ENCODE measurements around the gene ZFHX3. TPM values are rescaled to one million over a fixed set of nuclear protein-coding genes. Genes with fewer than 3 reads are reported as not detected.

ZFHX3 gene
- total RNA-seq, 1 experiment from 2014 or later, result 13.6 TPM

DNA sequence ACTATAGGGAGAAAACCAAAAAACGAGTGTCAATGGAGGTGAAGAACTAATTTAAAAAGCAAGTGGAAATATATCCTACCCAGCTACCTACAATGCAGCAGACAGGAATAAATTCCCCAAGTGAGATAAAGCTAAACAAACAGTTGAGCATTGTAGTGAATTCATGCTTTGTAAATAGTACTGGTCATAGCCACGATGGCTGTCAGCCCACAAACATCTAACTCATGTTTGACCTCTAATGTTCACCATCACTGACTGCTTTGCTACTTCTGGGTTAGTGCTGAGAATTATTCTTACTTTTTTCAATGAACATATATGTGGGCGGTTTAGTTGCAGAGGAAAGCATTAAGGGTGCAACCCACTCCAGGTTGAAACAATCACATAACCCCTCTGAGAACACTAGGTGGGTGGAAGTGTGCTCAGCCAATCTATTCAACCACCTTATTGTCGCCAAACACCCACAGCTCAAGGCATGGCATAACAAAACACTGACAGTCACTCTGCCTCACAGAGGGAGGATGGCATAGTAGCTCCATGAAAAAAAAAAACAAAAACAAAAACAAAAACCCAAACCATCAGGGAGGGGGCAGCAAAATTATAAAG, 264.1 kb downstream of the ZFHX3 start:
- TF ChIP-seq, protein P1, sequence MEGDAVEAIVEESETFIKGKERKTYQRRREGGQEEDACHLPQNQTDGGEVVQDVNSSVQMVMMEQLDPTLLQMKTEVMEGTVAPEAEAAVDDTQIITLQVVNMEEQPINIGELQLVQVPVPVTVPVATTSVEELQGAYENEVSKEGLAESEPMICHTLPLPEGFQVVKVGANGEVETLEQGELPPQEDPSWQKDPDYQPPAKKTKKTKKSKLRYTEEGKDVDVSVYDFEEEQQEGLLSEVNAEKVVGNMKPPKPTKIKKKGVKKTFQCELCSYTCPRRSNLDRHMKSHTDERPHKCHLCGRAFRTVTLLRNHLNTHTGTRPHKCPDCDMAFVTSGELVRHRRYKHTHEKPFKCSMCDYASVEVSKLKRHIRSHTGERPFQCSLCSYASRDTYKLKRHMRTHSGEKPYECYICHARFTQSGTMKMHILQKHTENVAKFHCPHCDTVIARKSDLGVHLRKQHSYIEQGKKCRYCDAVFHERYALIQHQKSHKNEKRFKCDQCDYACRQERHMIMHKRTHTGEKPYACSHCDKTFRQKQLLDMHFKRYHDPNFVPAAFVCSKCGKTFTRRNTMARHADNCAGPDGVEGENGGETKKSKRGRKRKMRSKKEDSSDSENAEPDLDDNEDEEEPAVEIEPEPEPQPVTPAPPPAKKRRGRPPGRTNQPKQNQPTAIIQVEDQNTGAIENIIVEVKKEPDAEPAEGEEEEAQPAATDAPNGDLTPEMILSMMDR (IDR thresholded peaks at IDR 0.05; ENCODE audit: unreplicated experiment), result no peak
- BruUV-seq (replicated peaks), result no TSS peak
- Mint-ChIP-seq H3K4me3 (ENCODE audit: low read depth, unreplicated experiment) (no peak overlapping the region), H3K4me1 (ENCODE audit: low read depth, unreplicated experiment) (peaks cover 12% of the 10 kb centered on the region), H3K9me3 (ENCODE audit: low read depth, unreplicated experiment) (no peaks in the 10 kb centered on the region), H3K27me3 (ENCODE audit: unreplicated experiment) (no peaks in the 10 kb centered on the region), H3K36me3 (ENCODE audit: insufficient read depth, unreplicated experiment) (peaks cover 3% of the 10 kb centered on the region), H3K27ac (ENCODE audit: unreplicated experiment) (no peak overlapping the region)
- intact Hi-C loops (cut with micrococcal nuclease; ENCODE audit: unreplicated experiment), result loop anchor here (10.0 kb wide), 1 partner anchor 279 kb away; no protein-coding TSS in a partner anchor
- CTCF ChIA-PET, result interaction anchor here (0.7 kb wide), 1 partner anchor 16 kb away, joined by 3 read pairs; no protein-coding TSS in a partner anchor
- DNase-seq, result no peak

DNA sequence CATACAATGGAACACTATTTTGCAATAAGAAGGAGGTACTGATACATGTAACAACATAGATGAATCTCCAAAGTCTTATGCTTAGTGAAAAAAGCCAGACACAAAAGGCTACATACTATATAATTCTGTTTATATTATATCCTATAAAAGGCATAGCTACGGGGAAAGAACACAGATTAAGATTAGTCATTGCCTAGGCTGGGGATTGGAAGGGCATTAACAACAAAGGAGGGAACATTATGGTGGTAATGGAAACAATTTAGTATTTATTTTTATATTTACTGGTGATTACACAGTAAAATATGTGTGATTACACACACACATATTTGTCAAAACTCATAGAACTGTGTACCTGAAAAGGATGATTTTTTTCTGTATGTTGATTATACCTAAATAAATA, 278.1 kb downstream of the ZFHX3 start:
- H3K9me3 Mint-ChIP-seq (ENCODE audit: low read depth, unreplicated experiment), result peaks cover 5% of the 10 kb centered on the region
- DNase-seq, result no peak
- H3K27me3 Mint-ChIP-seq (ENCODE audit: unreplicated experiment), result no peaks in the 10 kb centered on the region
- CTCF ChIA-PET, result no interaction called here
- TF ChIP-seq, protein P1 (IDR thresholded peaks at IDR 0.05; ENCODE audit: unreplicated experiment), result no peak
- intact Hi-C loops (cut with micrococcal nuclease; ENCODE audit: unreplicated experiment), result no loop called here
- H3K27ac Mint-ChIP-seq (ENCODE audit: unreplicated experiment), result no peak overlapping the region
- H3K4me3 Mint-ChIP-seq (ENCODE audit: low read depth, unreplicated experiment), result no peak overlapping the region
- H3K36me3 Mint-ChIP-seq (ENCODE audit: insufficient read depth, unreplicated experiment), result no peaks in the 10 kb centered on the region
- no TSS peak for BruUV-seq (replicated peaks)
- H3K4me1 Mint-ChIP-seq (ENCODE audit: low read depth, unreplicated experiment), result no peaks in the 10 kb centered on the region

DNA sequence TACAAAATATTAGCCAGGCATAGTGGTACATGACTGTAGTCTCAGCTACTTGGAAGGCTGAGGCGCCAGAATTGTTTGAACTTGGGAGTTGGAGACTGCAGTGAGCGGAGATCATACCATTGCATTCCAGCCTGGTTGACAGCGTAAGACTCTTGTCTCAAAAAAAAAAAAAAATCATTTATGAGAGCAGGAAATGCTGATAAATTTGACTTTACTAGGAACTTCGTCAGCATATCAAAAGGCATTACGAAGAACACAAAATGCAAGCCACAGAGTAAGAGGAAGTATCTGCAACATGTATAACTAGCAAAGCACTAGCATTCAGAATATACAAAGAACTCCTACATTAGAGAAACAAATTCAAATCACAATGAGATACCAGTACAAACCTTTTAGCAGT, 279.3 kb downstream of the ZFHX3 start:
- Mint-ChIP-seq H3K9me3 (ENCODE audit: low read depth, unreplicated experiment) (peaks cover 5% of the 10 kb centered on the region), H3K4me3 (ENCODE audit: low read depth, unreplicated experiment) (no peak overlapping the region), H3K27ac (ENCODE audit: unreplicated experiment) (no peak overlapping the region), H3K36me3 (ENCODE audit: insufficient read depth, unreplicated experiment) (no peaks in the 10 kb centered on the region), H3K4me1 (ENCODE audit: low read depth, unreplicated experiment) (no peaks in the 10 kb centered on the region), H3K27me3 (ENCODE audit: unreplicated experiment) (no peaks in the 10 kb centered on the region)
- no peak for DNase-seq
- no TSS peak for BruUV-seq (replicated peaks)
- CTCF ChIA-PET, result interaction anchor here (1.1 kb wide), 1 partner anchor 15 kb away, joined by 3 read pairs; no protein-coding TSS in a partner anchor
- TF ChIP-seq, protein P1 (IDR thresholded peaks at IDR 0.05; ENCODE audit: unreplicated experiment), result no peak
- intact Hi-C loops (cut with micrococcal nuclease; ENCODE audit: unreplicated experiment), result no loop called here

DNA sequence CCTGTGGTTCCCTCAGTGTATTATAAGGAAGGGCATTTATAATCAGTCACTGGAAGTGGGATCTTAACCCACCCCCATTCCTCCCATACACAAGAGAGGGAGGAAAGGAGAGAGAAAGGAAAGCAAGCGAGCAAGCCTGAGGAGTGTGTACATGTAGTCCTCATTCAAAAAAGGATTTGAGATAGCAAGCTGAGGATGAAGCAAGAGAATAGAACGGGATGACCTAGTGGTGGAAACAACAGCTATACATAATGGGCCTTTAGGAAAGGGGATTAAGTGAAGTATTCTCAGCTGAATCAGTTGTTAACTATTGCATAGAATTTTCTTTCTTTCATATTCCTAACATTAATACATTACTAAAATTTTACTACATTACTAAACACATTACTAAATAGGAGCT, 281.4 kb downstream of the ZFHX3 start:
- Mint-ChIP-seq H3K4me3 (ENCODE audit: low read depth, unreplicated experiment) (no peak overlapping the region), H3K4me1 (ENCODE audit: low read depth, unreplicated experiment) (no peaks in the 10 kb centered on the region), H3K9me3 (ENCODE audit: low read depth, unreplicated experiment) (peaks cover 4% of the 10 kb centered on the region), H3K27ac (ENCODE audit: unreplicated experiment) (no peak overlapping the region), H3K36me3 (ENCODE audit: insufficient read depth, unreplicated experiment) (no peaks in the 10 kb centered on the region), H3K27me3 (ENCODE audit: unreplicated experiment) (no peaks in the 10 kb centered on the region)
- CTCF ChIA-PET, result interaction anchor here (0.6 to 1.0 kb wide), 2 partner anchors 30 to 204 kb away, joined by 3 read pairs; no protein-coding TSS in a partner anchor
- TF ChIP-seq, protein P1 (IDR thresholded peaks at IDR 0.05; ENCODE audit: unreplicated experiment), result no peak
- DNase-seq, result no peak
- intact Hi-C loops (cut with micrococcal nuclease; ENCODE audit: unreplicated experiment), result no loop called here
- BruUV-seq (replicated peaks), result no TSS peak
